Spleen (tissue), 7 donors: Measurements from ENCODE around the gene IFNL1.
"Not testable (repeated sequence)": the region's sequence is repeated elsewhere in the genome, so short reads cannot be mapped to it uniquely, and the experiment has no call there.

ENCODE experiments used
- CTCF ChIP-seq, 11 experiments: fragments of 200-600 bp in 7 of 11; fragments of 450-650 bp in 4 of 11; sonication (generic) in 4 of 11; IDR thresholded peaks in 8 of 11; conservative IDR thresholded peaks in 3 of 11; 1 replicate in 7 of 11; 2 replicates in 4 of 11; pipeline versions ENCODE4 v1.4.0 to v1.8.0; 2016 to 2021; ENCODE audit warnings: antibody characterized with exemption in 11 of 11, inconsistent platforms in 4 of 11, mild to moderate bottlenecking in 1 of 11
- POLR2A ChIP-seq, 3 donors: fragments of 450-650 bp; IDR thresholded peaks; one replicate each; pipeline ENCODE4 v1.5.1; 2017; ENCODE audit warnings: antibody characterized with exemption in 3 of 3, mild to moderate bottlenecking in 1 of 3
- POLR2AphosphoS5 ChIP-seq, 3 donors: sonication (generic); formaldehyde crosslinking; IDR thresholded peaks; one replicate each; pipeline ENCODE4 v1.5.1; 2017; ENCODE audit warnings: antibody characterized with exemption in 3 of 3
- donor health status: DM: no; HTN: no; CAD: no; lungs with moderate emphysema.
- donor health status: DM: no; HTN: no; CAD: no.
- donor health status: DM: no; HTN: no; CAD: no.

GRCh38 chr19:39268531-39269223 is 27.5 kb upstream of the IFNL1 start:
- not testable (repeated sequence) for TF ChIP-seq CTCF (IDR thresholded peaks at IDR 0.05 in 8 of 11, conservative IDR thresholded peaks at IDR 0.05 in 3 of 11); POLR2AphosphoS5 (IDR thresholded peaks at IDR 0.05); POLR2A (IDR thresholded peaks at IDR 0.05)
